NT2/D1 (cell line): ENCODE measurements around the gene FIGNL2.

ENCODE experiments used
- YY1 ChIP-seq: IDR thresholded peaks from 2 replicates; pipeline ENCODE4 v1.6.1; 2011; ENCODE audit not compliant: insufficient read length, insufficient read depth
- ZNF274 ChIP-seq: IDR thresholded peaks from 2 replicates; pipeline ENCODE4 v1.6.1; 2011; ENCODE audit warnings: mild to moderate bottlenecking, low read depth, low read length

DNA sequence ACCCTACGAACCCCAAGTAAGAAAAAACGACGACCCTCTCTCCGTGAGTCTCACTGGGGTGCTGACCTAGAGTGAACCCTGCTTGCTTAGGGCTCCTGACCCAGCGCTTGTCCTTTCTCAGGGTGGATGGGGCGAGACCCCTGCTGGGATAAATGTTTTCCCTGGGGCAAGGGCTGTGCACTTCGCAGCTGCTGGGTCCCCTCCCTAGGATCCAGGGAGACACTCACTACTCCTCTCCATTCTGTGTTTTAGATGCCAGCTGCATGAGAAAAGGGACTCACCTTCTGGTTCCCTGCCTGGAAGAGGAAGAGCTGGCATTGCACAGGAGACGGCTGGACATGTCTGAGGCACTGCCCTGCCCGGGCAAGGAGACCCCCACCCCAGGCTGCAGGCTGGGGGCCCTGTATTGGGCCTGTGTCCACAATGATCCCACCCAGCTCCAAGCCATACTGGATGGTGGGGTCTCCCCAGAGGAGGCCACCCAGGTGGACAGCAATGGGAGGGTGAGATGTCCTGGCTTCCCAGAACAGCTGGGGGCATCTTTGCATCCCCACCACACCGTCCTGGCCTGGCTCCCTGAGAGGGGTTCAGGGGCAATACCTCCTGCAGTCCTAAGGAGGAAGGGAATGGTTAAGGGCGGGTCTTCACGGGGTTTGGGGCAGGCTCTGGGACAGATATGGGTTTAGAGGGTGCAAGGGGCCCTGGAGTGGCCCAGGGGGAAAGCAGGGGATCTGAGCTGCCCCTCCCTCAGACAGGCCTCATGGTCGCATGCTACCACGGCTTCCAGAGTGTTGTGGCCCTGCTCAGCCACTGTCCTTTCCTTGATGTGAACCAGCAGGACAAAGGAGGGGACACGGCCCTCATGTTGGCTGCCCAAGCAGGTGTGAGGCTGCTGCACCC lies 40.0 kb upstream of the FIGNL2 start:
- no peak for TF ChIP-seq ZNF274
- TF ChIP-seq YY1, result no peak
